G401 (cell line): ENCODE measurements around the gene BACE2. TPM values are rescaled to one million over a fixed set of nuclear protein-coding genes. Genes with fewer than 3 reads are reported as not detected.

ENCODE experiments used
- DNase-seq: peaks from one replicate; pipeline ENCODE4 v3.0.0-alpha.2; 2015; ENCODE audit warnings: low spot score
- in situ Hi-C: cut with HindIII; loops from 2 replicates; pipeline ENCODE4 v1.10.0; 2016; ENCODE audit warnings: low sequenced_read_pairs, mixed read lengths
- total RNA-seq: library from RNA; depleted of rRNA; stranded (reverse); fragments of >200 nt; shearing (Covaris generic); gene quantifications from 2 replicates; pipeline ENCODE4 v1.2.3, GENCODE V29; 2014; rRNA removed

The BACE2 gene
- total RNA-seq, result not detected in 2 replicates

- DNase-seq, result peak; percentile 2
Observed at GRCh38 chr21:41167348-41168342, at the start of gene BACE2. BACE2 (plus strand) TSS chr21:41168160; CDS start chr21:41168264, 104 bp downstream.

GRCh38 chr21:41119901-41120300 is 48.1 kb upstream of the BACE2 start:
- DNase-seq, result no peak
- in situ Hi-C loops, result no loop called here

More at GRCh38 chr21:41167348-41168342, at the start of gene BACE2:
- in situ Hi-C loops, result no loop called here

GRCh38 chr21:41120997-41121396 is 47.0 kb upstream of the BACE2 start:
- in situ Hi-C loops, result no loop called here

GRCh38 chr21:41121785-41122415 is 46.1 kb upstream of the BACE2 start:
- DNase-seq, result peak; percentile 21
- in situ Hi-C loops, result no loop called here

More at GRCh38 chr21:41120997-41121396, 47.0 kb upstream of the BACE2 start:
- no peak for DNase-seq

- no peak for DNase-seq
- in situ Hi-C loops, result no loop called here
Observed at GRCh38 chr21:41124641-41125201, 43.2 kb upstream of the BACE2 start.

GRCh38 chr21:41128981-41129380 is 39.0 kb upstream of the BACE2 start:
- in situ Hi-C loops, result no loop called here
- DNase-seq, result no peak

- in situ Hi-C loops, result no loop called here
- no peak for DNase-seq
Observed at GRCh38 chr21:41130883-41131282, 37.1 kb upstream of the BACE2 start.

- DNase-seq, result peak; percentile 24
- in situ Hi-C loops, result no loop called here
Observed at GRCh38 chr21:41133874-41134522, 34.0 kb upstream of the BACE2 start.

GRCh38 chr21:41135746-41136145 is 32.2 kb upstream of the BACE2 start:
- in situ Hi-C loops, result no loop called here

GRCh38 chr21:41136286-41136685 is 31.7 kb upstream of the BACE2 start:
- no peak for DNase-seq
- in situ Hi-C loops, result no loop called here

More at GRCh38 chr21:41135746-41136145, 32.2 kb upstream of the BACE2 start:
- no peak for DNase-seq

GRCh38 chr21:41137401-41137800 is 30.6 kb upstream of the BACE2 start:
- DNase-seq, result no peak
- in situ Hi-C loops, result no loop called here

GRCh38 chr21:41137889-41138288 is 30.1 kb upstream of the BACE2 start:
- in situ Hi-C loops, result no loop called here
- no peak for DNase-seq

- DNase-seq, result no peak
Observed at GRCh38 chr21:41138711-41139110, 29.2 kb upstream of the BACE2 start.

GRCh38 chr21:41139275-41139674 is 28.7 kb upstream of the BACE2 start:
- in situ Hi-C loops, result no loop called here
- no peak for DNase-seq

More at GRCh38 chr21:41138711-41139110, 29.2 kb upstream of the BACE2 start:
- in situ Hi-C loops, result no loop called here

GRCh38 chr21:41139951-41140350 is 28.0 kb upstream of the BACE2 start:
- in situ Hi-C loops, result no loop called here
- no peak for DNase-seq

GRCh38 chr21:41141031-41141457 is 26.9 kb upstream of the BACE2 start:
- in situ Hi-C loops, result no loop called here
- DNase-seq, result no peak

GRCh38 chr21:41142051-41142795 is 25.7 kb upstream of the BACE2 start:
- in situ Hi-C loops, result no loop called here

GRCh38 chr21:41143596-41144325 is 24.2 kb upstream of the BACE2 start:
- in situ Hi-C loops, result no loop called here
- no peak for DNase-seq

More at GRCh38 chr21:41142051-41142795, 25.7 kb upstream of the BACE2 start:
- DNase-seq, result peak; percentile 14
